Keratinocyte (primary cell): ENCODE measurements around the gene CDC42EP3. TPM values are rescaled to one million over a fixed set of nuclear protein-coding genes. Genes with fewer than 3 reads are reported as not detected.

ENCODE experiments used
- DNase-seq: peaks from one replicate; pipeline ENCODE4 v3.0.0-alpha.2; 2011; ENCODE audit warnings: low read depth, missing footprints, low spot score
- FAIRE-seq: peaks from 2 replicates; lab custom pipeline; 2011; peaks lifted over from hg19 to GRCh38; lab: Jason Lieb, UNC
- H2AFZ ChIP-seq: 2 replicates; pipeline ENCODE4 v1.6.0; 2012; ENCODE audit warnings: low read length, control low read depth, inconsistent platforms; ENCODE audit not compliant: control insufficient read depth
- H3K27ac ChIP-seq: 2 replicates; pipeline ENCODE4 v1.5.1; 2011; ENCODE audit warnings: low read length; ENCODE audit not compliant: control insufficient read depth, insufficient read depth
- H3K27me3 ChIP-seq: 3 replicates; pipeline ENCODE4 v1.6.0; 2011; ENCODE audit warnings: low read length; ENCODE audit not compliant: control insufficient read depth, insufficient read depth; ENCODE audit errors: extremely low read depth
- H3K36me3 ChIP-seq, 2 experiments: 2 replicates in 1 of 2; 3 replicates in 1 of 2; pipeline ENCODE4 v1.5.1; 2011; ENCODE audit warnings: low read length in 2 of 2, mild to moderate bottlenecking in 1 of 2; ENCODE audit not compliant: control insufficient read depth in 2 of 2, insufficient read depth in 2 of 2; ENCODE audit errors: extremely low read depth in 1 of 2
- H3K4me1 ChIP-seq: 3 replicates; pipeline ENCODE4 v1.5.1; 2011; ENCODE audit warnings: low read length; ENCODE audit not compliant: control insufficient read depth, insufficient read depth; ENCODE audit errors: extremely low read depth
- H3K4me2 ChIP-seq: 3 replicates; pipeline ENCODE4 v1.6.0; 2011; ENCODE audit warnings: low read depth, low read length; ENCODE audit not compliant: control insufficient read depth, insufficient read depth; ENCODE audit errors: extremely low read depth
- H3K4me3 ChIP-seq, 3 experiments: fragments of 200-600 bp in 1 of 3; sonication (generic) in 1 of 3; 2 replicates in 2 of 3; 3 replicates in 1 of 3; pipeline ENCODE4 v1.5.1; 2011 to 2016; ENCODE audit warnings: low read length in 3 of 3, mild to moderate bottlenecking in 3 of 3, control low read depth in 2 of 3, inconsistent platforms in 1 of 3, low read depth in 1 of 3, mixed read lengths in 1 of 3, mixed run types in 1 of 3, moderate library complexity in 1 of 3; ENCODE audit not compliant: control insufficient read depth in 2 of 3, insufficient read depth in 2 of 3; ENCODE audit errors: extremely low read depth in 1 of 3
- H3K79me2 ChIP-seq: 2 replicates; pipeline ENCODE4 v1.6.0; 2012; ENCODE audit warnings: low read length; ENCODE audit not compliant: control insufficient read depth, insufficient read depth
- H3K9ac ChIP-seq: 3 replicates; pipeline ENCODE4 v1.6.0; 2011; ENCODE audit warnings: low read length; ENCODE audit not compliant: control insufficient read depth, insufficient read depth; ENCODE audit errors: extremely low read depth
- H3K9me1 ChIP-seq: 3 replicates; pipeline ENCODE4 v1.6.0; 2011; ENCODE audit warnings: low read length; ENCODE audit not compliant: control insufficient read depth, insufficient read depth; ENCODE audit errors: extremely low read depth
- H3K9me3 ChIP-seq: 2 replicates; pipeline ENCODE4 v1.5.1; 2012; ENCODE audit warnings: low read depth, low read length; ENCODE audit not compliant: control insufficient read depth
- H4K20me1 ChIP-seq: 3 replicates; pipeline ENCODE4 v1.6.0; 2011; ENCODE audit warnings: low read length; ENCODE audit not compliant: control insufficient read depth, insufficient read depth; ENCODE audit errors: extremely low read depth
- EZH2 ChIP-seq: IDR thresholded peaks from one replicate; pipeline ENCODE4 v1.6.1; 2012; ENCODE audit warnings: inconsistent platforms, mild to moderate bottlenecking, low read length, moderate library complexity
- dilution Hi-C: fragments of 300-500 bp; cut with MboI; formaldehyde crosslinking; loops from one replicate; pipeline ENCODE4 v1.7.0; 2020; ENCODE audit warnings: low sequenced_read_pairs; ENCODE audit not compliant: extremely low pct_ligation_motif_present
- polyA plus RNA-seq, 5 experiments: library from polyadenylated mRNA; depleted of rRNA in 3 of 5; stranded (reverse) in 3 of 5; stranded (forward) in 1 of 5; unstranded in 1 of 5; fragments of >200 nt; gene quantifications; 1 replicate in 1 of 5; 2 replicates in 3 of 5; 3 replicates in 1 of 5; pipeline versions ENCODE4 v1.2.1 to v1.2.3, GENCODE V29; 2011 to 2012; ENCODE audit warnings: missing spikeins in 2 of 5, low read depth in 1 of 5, low replicate concordance in 1 of 5
- TF ChIP-seq, protein P1 (sequence below), 3 experiments: IDR thresholded peaks in 1 of 3; conservative IDR thresholded peaks in 1 of 3; optimal IDR thresholded peaks in 1 of 3; 2 replicates in 2 of 3; 3 replicates in 1 of 3; pipeline versions ENCODE3 to v1.5.1; 2011; ENCODE audit warnings: low read length in 3 of 3, mild to moderate bottlenecking in 3 of 3, moderate library complexity in 2 of 3, control low read depth in 1 of 3, inconsistent platforms in 1 of 3; ENCODE audit not compliant: insufficient read depth in 2 of 3; ENCODE audit errors: extremely low read depth in 1 of 3

The CDC42EP3 gene
- polyA plus RNA-seq, 1 donor (not counting 4 experiments of a cell fraction or from before 2014, with no cell fraction given), result 34.6 TPM

DNA sequence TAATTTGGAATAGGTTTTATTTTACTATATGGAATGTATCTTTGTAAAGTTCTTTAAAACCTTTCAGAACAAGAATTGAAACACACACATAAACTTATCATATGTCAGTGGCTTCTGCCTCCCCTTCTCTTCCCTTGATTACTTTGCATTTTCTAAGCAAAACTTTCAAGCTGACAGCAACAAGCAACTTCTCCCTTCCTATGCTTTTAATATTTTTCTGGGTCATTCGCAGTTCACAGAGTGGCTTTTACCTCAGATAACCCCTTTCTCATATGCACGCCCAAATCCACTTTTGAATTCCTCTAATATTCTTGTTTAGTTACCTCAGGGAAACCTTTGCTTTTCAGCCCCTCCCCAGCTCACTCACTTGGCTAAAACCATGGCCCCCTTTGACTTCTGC, 36.7 kb upstream of the CDC42EP3 start:
- Histone ChIP-seq H2AFZ (no peak overlapping the region), H3K9me1 (no peaks in the 10 kb centered on the region), H4K20me1 (no peaks in the 10 kb centered on the region), H3K4me1 (peaks cover 15% of the 10 kb centered on the region), H3K4me2 (no peak overlapping the region), H3K9me3 (no peaks in the 10 kb centered on the region), H3K79me2 (no peaks in the 10 kb centered on the region), H3K27ac (no peak overlapping the region), H3K36me3 (no peaks in the 10 kb centered on the region), H3K4me3 (no peak overlapping the region), H3K27me3 (no peaks in the 10 kb centered on the region), H3K9ac (no peak overlapping the region)
- FAIRE-seq, result no peak
- dilution Hi-C loops, result no loop called here
- TF ChIP-seq, protein P1, sequence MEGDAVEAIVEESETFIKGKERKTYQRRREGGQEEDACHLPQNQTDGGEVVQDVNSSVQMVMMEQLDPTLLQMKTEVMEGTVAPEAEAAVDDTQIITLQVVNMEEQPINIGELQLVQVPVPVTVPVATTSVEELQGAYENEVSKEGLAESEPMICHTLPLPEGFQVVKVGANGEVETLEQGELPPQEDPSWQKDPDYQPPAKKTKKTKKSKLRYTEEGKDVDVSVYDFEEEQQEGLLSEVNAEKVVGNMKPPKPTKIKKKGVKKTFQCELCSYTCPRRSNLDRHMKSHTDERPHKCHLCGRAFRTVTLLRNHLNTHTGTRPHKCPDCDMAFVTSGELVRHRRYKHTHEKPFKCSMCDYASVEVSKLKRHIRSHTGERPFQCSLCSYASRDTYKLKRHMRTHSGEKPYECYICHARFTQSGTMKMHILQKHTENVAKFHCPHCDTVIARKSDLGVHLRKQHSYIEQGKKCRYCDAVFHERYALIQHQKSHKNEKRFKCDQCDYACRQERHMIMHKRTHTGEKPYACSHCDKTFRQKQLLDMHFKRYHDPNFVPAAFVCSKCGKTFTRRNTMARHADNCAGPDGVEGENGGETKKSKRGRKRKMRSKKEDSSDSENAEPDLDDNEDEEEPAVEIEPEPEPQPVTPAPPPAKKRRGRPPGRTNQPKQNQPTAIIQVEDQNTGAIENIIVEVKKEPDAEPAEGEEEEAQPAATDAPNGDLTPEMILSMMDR (optimal IDR thresholded peaks at IDR 0.05 in 1 of 3, IDR thresholded peaks at IDR 0.05 in 1 of 3, conservative IDR thresholded peaks at IDR 0.05 in 1 of 3; ENCODE audit: extremely low read depth in 1 of 3, insufficient read depth in 2 of 3, low read length in 3 of 3), result no peak
- TF ChIP-seq EZH2, result no peak
- DNase-seq, result no peak

DNA sequence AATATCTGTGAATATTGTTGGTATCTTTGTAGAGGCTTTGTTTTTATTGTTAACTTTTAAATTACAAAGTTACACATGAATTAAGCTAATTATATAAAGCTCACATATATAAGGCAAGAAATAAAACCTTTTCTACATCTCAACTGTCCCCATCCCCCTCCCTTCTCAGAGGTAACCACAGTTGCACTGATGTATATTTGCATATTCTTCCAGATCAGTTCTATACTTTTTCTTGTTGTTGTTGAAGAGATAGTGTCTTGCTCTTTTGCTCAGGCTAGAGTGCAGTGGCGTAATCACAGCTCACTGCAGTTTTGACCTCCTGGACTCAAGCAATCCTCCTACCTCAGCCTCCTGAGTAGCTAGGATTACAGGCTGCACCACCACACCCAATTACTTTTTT, 36.0 kb upstream of the CDC42EP3 start:
- no peak for DNase-seq
- Histone ChIP-seq H3K4me1 (peaks cover 15% of the 10 kb centered on the region), H3K9me1 (no peaks in the 10 kb centered on the region), H2AFZ (no peak overlapping the region), H3K4me3 (no peak overlapping the region), H3K9ac (no peak overlapping the region), H3K36me3 (no peaks in the 10 kb centered on the region), H3K4me2 (no peak overlapping the region), H3K27me3 (no peaks in the 10 kb centered on the region), H3K9me3 (no peaks in the 10 kb centered on the region), H4K20me1 (no peaks in the 10 kb centered on the region), H3K79me2 (no peaks in the 10 kb centered on the region), H3K27ac (no peak overlapping the region)
- FAIRE-seq, result no peak
- TF ChIP-seq, protein P1 (optimal IDR thresholded peaks at IDR 0.05 in 1 of 3, IDR thresholded peaks at IDR 0.05 in 1 of 3, conservative IDR thresholded peaks at IDR 0.05 in 1 of 3; ENCODE audit: extremely low read depth in 1 of 3, insufficient read depth in 2 of 3, low read length in 3 of 3), result no peak
- no peak for TF ChIP-seq EZH2
- dilution Hi-C loops, result no loop called here
